Fibroblast of lung (primary cell): ENCODE measurements around the gene UBA5.

Experiments used
- CTCF ChIP-seq, 2 donors: IDR thresholded peaks in 1 of 2; conservative IDR thresholded peaks in 1 of 2; 1 replicate in 1 of 2; 2 replicates in 1 of 2; pipeline ENCODE4 v1.5.1; 2011 to 2012; ENCODE audit warnings: low read length in 2 of 2, control low read depth in 1 of 2, inconsistent platforms in 1 of 2, low read depth in 1 of 2, mild to moderate bottlenecking in 1 of 2
- EZH2 ChIP-seq: IDR thresholded peaks from 2 replicates; pipeline ENCODE4 v1.5.1; 2012; ENCODE audit warnings: low read length, control low read depth, mild to moderate bottlenecking; ENCODE audit errors: missing control alignments

GRCh38 chr3:132659000-132659364, 1.1 kb upstream of the UBA5 start:
- TF ChIP-seq CTCF (conservative IDR thresholded peaks at IDR 0.05 in 1 of 2, IDR thresholded peaks at IDR 0.05 in 1 of 2; ENCODE audit: low read depth in 1 of 2, low read length in 2 of 2) = no peak
- TF ChIP-seq EZH2 = no peak
